Spleen (tissue), 11 donors: ENCODE data around the gene ENKD1. TPM values are rescaled to one million over a fixed set of nuclear protein-coding genes. Genes with fewer than 3 reads are reported as not detected.

Experiments used
- DNase-seq: peaks from one replicate; pipeline ENCODE4 v3.0.0-alpha.2; 2020
- H3K27ac ChIP-seq, 8 donors: fragments of 200-600 bp; sonication (generic) in 7 of 8; 1 replicate in 4 of 8; 2 replicates in 4 of 8; pipeline versions ENCODE4 v1.5.0 to v1.8.0; 2016 to 2021; ENCODE audit warnings: inconsistent platforms in 4 of 8, mild to moderate bottlenecking in 4 of 8, moderate library complexity in 1 of 8
- H3K27me3 ChIP-seq, 7 donors: fragments of 200-600 bp; sonication (generic) in 6 of 7; replicated peaks in 1 of 7; 1 replicate in 4 of 7; 2 replicates in 3 of 7; pipeline versions ENCODE4 v1.5.0 to v1.8.0; 2016 to 2021; ENCODE audit warnings: inconsistent platforms in 3 of 7, mild to moderate bottlenecking in 1 of 7
- H3K36me3 ChIP-seq, 6 donors: fragments of 200-600 bp; sonication (generic) in 5 of 6; 1 replicate in 4 of 6; 2 replicates in 2 of 6; pipeline versions ENCODE4 v1.5.0 to v1.8.0; 2016 to 2021; ENCODE audit warnings: inconsistent platforms in 2 of 6
- H3K4me1 ChIP-seq, 6 donors: fragments of 200-600 bp; sonication (generic) in 5 of 6; 1 replicate in 3 of 6; 2 replicates in 3 of 6; pipeline versions ENCODE4 v1.5.0 to v1.8.0; 2016 to 2021; ENCODE audit warnings: inconsistent platforms in 3 of 6
- H3K4me3 ChIP-seq, 8 donors: fragments of 200-600 bp; sonication (generic) in 7 of 8; 1 replicate in 4 of 8; 2 replicates in 4 of 8; pipeline versions ENCODE4 v1.5.0 to v1.8.0; 2016 to 2021; ENCODE audit warnings: inconsistent platforms in 4 of 8, mild to moderate bottlenecking in 4 of 8, moderate library complexity in 2 of 8
- H3K9me3 ChIP-seq, 8 donors: fragments of 200-600 bp; sonication (generic) in 7 of 8; 1 replicate in 4 of 8; 2 replicates in 4 of 8; pipeline versions ENCODE4 v1.5.0 to v1.8.0; 2016 to 2021; ENCODE audit warnings: inconsistent platforms in 4 of 8
- CTCF ChIP-seq, 11 experiments: fragments of 200-600 bp in 7 of 11; fragments of 450-650 bp in 4 of 11; sonication (generic) in 4 of 11; IDR thresholded peaks in 8 of 11; conservative IDR thresholded peaks in 3 of 11; 1 replicate in 7 of 11; 2 replicates in 4 of 11; pipeline versions ENCODE4 v1.4.0 to v1.8.0; 2016 to 2021; ENCODE audit warnings: antibody characterized with exemption in 11 of 11, inconsistent platforms in 4 of 11, mild to moderate bottlenecking in 1 of 11
- POLR2A ChIP-seq, 3 donors: fragments of 450-650 bp; IDR thresholded peaks; one replicate each; pipeline ENCODE4 v1.5.1; 2017; ENCODE audit warnings: antibody characterized with exemption in 3 of 3, mild to moderate bottlenecking in 1 of 3
- POLR2AphosphoS5 ChIP-seq, 3 donors: sonication (generic); formaldehyde crosslinking; IDR thresholded peaks; one replicate each; pipeline ENCODE4 v1.5.1; 2017; ENCODE audit warnings: antibody characterized with exemption in 3 of 3
- WGBS, 5 donors: extraction: QIAGEN DNeasy Blood & Tissue Kit in 3 of 5; methylation state at CpG; one replicate each; pipeline versions ENCODE4 v1.1.5 to v1.1.7; 2013 to 2018; 5-methylcytosine and 5-hydroxymethylcytosine counted together
- intact Hi-C: fragments of 100-400 bp; cut with DNase I; formaldehyde crosslinking; loops from one replicate; pipeline ENCODE4 v1.15.0; 2023; ENCODE audit warnings: low total_unique reads
- polyA plus RNA-seq, 3 donors: library from polyadenylated mRNA; stranded (reverse); fragments of 200-250 nt; gene quantifications; one replicate each; pipeline ENCODE4 v1.2.1, GENCODE V29; 2013
- total RNA-seq, 7 donors: library from RNA; depleted of rRNA in 3 of 7; stranded (reverse); fragments of >200 nt in 3 of 7; fragmentation: NEBNext Ultra II Directional in 4 of 7; extraction: Animal tissue kit (Norgen Biotek cat#: 25700) in 4 of 7; gene quantifications; one replicate each; pipeline versions ENCODE4 v1.1.0 to v1.2.1, GENCODE V29; 2016 to 2021
- donor health status: healthy with polysubstance abuse.
- donor health status: DM: no; HTN: no; CAD: no; lungs with moderate emphysema.
- donor health status: DM: no; HTN: no; CAD: no.
- donor health status: Bipolar disorder and iron deficiency.
- donor health status: healthy.
- donor health status: DM: no; HTN: no; CAD: no.
- donor health status: DM: yes; HTN: yes; CAD: no.

Gene ENKD1
- total and polyA plus RNA-seq, 10 donors, result 9.2 to 21.6 (median 12.2) TPM

GRCh38 chr16:67648088-67648763 lies 18.3 kb downstream of the ENKD1 start:
- intact Hi-C loops, result no loop called here
- Histone ChIP-seq H3K27ac (no peak overlapping the region), H3K36me3 (peaks cover 0 to 71% (median 41%) of the 10 kb centered on the region in 6 donors), H3K27me3 (peaks cover 0 to 84% (median 7%) of the 10 kb centered on the region in 7 donors), H3K4me1 (peaks cover 8 to 66% (median 26%) of the 10 kb centered on the region in 6 donors), H3K9me3 (no peaks in the 10 kb centered on the region), H3K4me3 (no peak overlapping the region)
- WGBS, 5 donors, result 74 to 92% (median 82%) methylated on average over 54 to 65 of the region's 65 CpGs
- TF ChIP-seq POLR2A (IDR thresholded peaks at IDR 0.05) (no peak), CTCF (IDR thresholded peaks at IDR 0.05 in 8 of 11, conservative IDR thresholded peaks at IDR 0.05 in 3 of 11) (no peak), POLR2AphosphoS5 (IDR thresholded peaks at IDR 0.05) (no peak)
- no peak for DNase-seq

DNA sequence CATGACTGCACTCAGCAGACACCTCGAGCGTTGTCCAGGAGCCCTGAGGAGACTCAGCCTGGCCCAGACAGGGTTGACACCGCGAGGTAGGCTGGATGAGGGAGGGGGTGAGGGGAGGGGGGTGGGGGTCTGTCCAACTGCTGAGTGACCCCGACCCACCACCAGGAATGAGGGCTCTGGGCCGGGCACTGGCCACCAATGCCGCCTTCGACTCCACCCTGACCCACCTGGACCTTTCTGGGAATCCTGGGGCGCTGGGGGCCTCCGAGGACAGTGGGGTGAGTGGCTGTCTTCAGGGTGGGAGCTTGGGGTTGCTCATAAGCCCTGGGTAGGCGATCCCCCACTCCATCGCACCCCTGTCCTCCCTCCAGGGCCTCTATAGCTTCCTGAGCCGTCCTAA lies 18.9 kb downstream of the ENKD1 start:
- no peak for DNase-seq
- intact Hi-C loops, result no loop called here
- Histone ChIP-seq H3K9me3 (no peaks in the 10 kb centered on the region), H3K4me1 (peaks cover 8 to 64% (median 25%) of the 10 kb centered on the region in 6 donors), H3K27me3 (peaks cover 0 to 78% (median 6%) of the 10 kb centered on the region in 7 donors), H3K4me3 (no peak overlapping the region), H3K36me3 (peaks cover 0 to 68% (median 41%) of the 10 kb centered on the region in 6 donors), H3K27ac (no peak overlapping the region)
- WGBS, 5 donors, result 84 to 92% (median 88%) methylated on average over 6 to 13 of the region's 13 CpGs
- TF ChIP-seq CTCF (IDR thresholded peaks at IDR 0.05 in 8 of 11, conservative IDR thresholded peaks at IDR 0.05 in 3 of 11) (no peak), POLR2AphosphoS5 (IDR thresholded peaks at IDR 0.05) (no peak), POLR2A (IDR thresholded peaks at IDR 0.05) (no peak)

DNA sequence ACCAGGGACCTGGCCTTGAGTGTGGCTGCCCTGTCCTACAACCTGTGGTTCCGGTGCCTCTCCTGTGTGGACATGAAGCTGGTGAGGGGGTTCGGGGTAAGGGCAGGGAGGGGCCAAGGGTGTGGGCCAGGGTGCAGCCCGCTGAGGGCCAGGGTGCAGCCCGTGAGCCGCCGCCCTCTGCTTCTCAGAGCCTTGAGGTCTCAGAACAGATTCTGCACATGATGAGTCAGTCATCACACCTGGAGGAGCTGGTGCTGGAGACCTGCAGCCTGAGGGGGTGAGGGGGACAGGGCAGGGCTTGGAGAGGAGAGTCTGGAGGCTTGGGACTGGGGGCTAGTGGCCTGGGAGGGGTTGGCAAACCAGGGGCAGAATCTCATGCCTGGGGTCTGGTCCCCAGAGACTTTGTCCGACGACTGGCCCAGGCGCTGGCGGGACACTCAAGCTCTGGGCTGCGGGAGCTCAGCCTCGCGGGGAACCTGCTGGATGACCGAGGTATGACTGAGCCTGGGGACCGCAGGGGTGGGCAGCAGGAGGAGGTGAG lies 19.4 kb downstream of the ENKD1 start:
- whole genome bisulfite sequencing, 5 donors, result 76 to 95% (median 86%) methylated on average over 5 to 15 of the region's 15 CpGs
- intact Hi-C loops, result no loop called here

More for the DNA sequence above, 19.4 kb downstream of the ENKD1 start:
- Histone ChIP-seq H3K36me3 (peaks cover 0 to 64% (median 39%) of the 10 kb centered on the region in 6 donors), H3K4me3 (no peak overlapping the region), H3K4me1 (peaks cover 8 to 60% (median 25%) of the 10 kb centered on the region in 6 donors), H3K27ac (peak overlapping the region in 1 of 8 donors; percentile 95), H3K9me3 (no peaks in the 10 kb centered on the region), H3K27me3 (peaks cover 0 to 73% (median 6%) of the 10 kb centered on the region in 7 donors)
- no peak for DNase-seq
- no peak for TF ChIP-seq POLR2AphosphoS5 (IDR thresholded peaks at IDR 0.05)
- TF ChIP-seq POLR2A (IDR thresholded peaks at IDR 0.05), result no peak
- no peak for TF ChIP-seq CTCF (IDR thresholded peaks at IDR 0.05 in 8 of 11, conservative IDR thresholded peaks at IDR 0.05 in 3 of 11)
